H1 (cell line): ENCODE data around the gene SYCE3.

Experiments used
- CBX8 ChIP-seq: fragments of 300-800, 300-1000 bp; sonication (generic); IDR thresholded peaks from 2 replicates; pipeline ENCODE4 v1.7.1; 2016; ENCODE audit warnings: low read depth, low read length, borderline replicate concordance
- CEBPB ChIP-seq: IDR thresholded peaks from 2 replicates; pipeline ENCODE4 v1.6.1; 2012; ENCODE audit warnings: low read depth, low read length
- CREB1 ChIP-seq: IDR thresholded peaks from 2 replicates; pipeline ENCODE4 v1.6.1; 2012; ENCODE audit warnings: inconsistent platforms
- CTBP2 ChIP-seq: IDR thresholded peaks from 2 replicates; pipeline ENCODE4 v1.7.0; 2011; ENCODE audit warnings: borderline replicate concordance, mild to moderate bottlenecking, moderate library complexity, mixed read lengths, low read length; ENCODE audit not compliant: insufficient read depth, insufficient read length
- CTCF ChIP-seq, 3 experiments: IDR thresholded peaks; 1 replicate in 2 of 3; 2 replicates in 1 of 3; pipeline versions ENCODE4 v1.5.1 to v1.6.1; 2011; ENCODE audit warnings: low read length in 3 of 3, mild to moderate bottlenecking in 3 of 3, inconsistent platforms in 2 of 3, low read depth in 1 of 3, moderate library complexity in 1 of 3; ENCODE audit not compliant: insufficient read depth in 1 of 3; ENCODE audit errors: control extremely low read depth in 1 of 3
- EP300 ChIP-seq, 2 experiments: IDR thresholded peaks; 1 replicate in 1 of 2; 2 replicates in 1 of 2; pipeline ENCODE4 v1.6.1; 2011 to 2012; ENCODE audit warnings: low read depth in 2 of 2, low read length in 2 of 2, mild to moderate bottlenecking in 2 of 2, borderline replicate concordance in 1 of 2, inconsistent platforms in 1 of 2, moderate library complexity in 1 of 2
- EZH2 ChIP-seq: fragments of 200-600 bp; sonication (generic); IDR thresholded peaks from 2 replicates; pipeline ENCODE4 v1.7.1; 2012; ENCODE audit warnings: low read depth, mild to moderate bottlenecking, moderate library complexity, low read length, inconsistent platforms; ENCODE audit not compliant: severe bottlenecking
- MAX ChIP-seq: IDR thresholded peaks from 2 replicates; pipeline ENCODE4 v1.6.1; 2012; ENCODE audit warnings: inconsistent platforms
- POLR2A ChIP-seq, 2 experiments: IDR thresholded peaks; 1 replicate in 1 of 2; 2 replicates in 1 of 2; pipeline ENCODE4 v1.6.1; 2011; ENCODE audit warnings: low read depth in 2 of 2, low read length in 2 of 2, mild to moderate bottlenecking in 2 of 2; ENCODE audit errors: control extremely low read depth in 1 of 2
- POLR2AphosphoS5 ChIP-seq: IDR thresholded peaks from 2 replicates; pipeline ENCODE4 v1.6.1; 2011; ENCODE audit warnings: low read depth, low read length
- SAP30 ChIP-seq: fragments of 300-600 bp; sonication (generic); IDR thresholded peaks from 2 replicates; pipeline ENCODE4 v1.7.1; 2012; ENCODE audit warnings: low read length, moderate library complexity, mild to moderate bottlenecking, inconsistent platforms; ENCODE audit not compliant: insufficient read depth, insufficient replicate concordance
- SIX5 ChIP-seq: IDR thresholded peaks from 2 replicates; pipeline ENCODE4 v1.6.1; 2011; ENCODE audit warnings: mild to moderate bottlenecking, low read depth, low read length
- TCF12 ChIP-seq: IDR thresholded peaks from 2 replicates; pipeline ENCODE4 v1.6.1; 2011; ENCODE audit warnings: low read depth, mild to moderate bottlenecking, low read length

GRCh38 chr22:50608996-50609395, 46.3 kb upstream of the SYCE3 start:
- TF ChIP-seq CREB1 = no peak
- no peak for TF ChIP-seq CTCF (IDR thresholded peaks at IDR 0.05; ENCODE audit: control extremely low read depth in 1 of 3, insufficient read depth in 1 of 3, low read depth in 1 of 3, low read length in 3 of 3)
- no peak for TF ChIP-seq EZH2
- no peak for TF ChIP-seq CTBP2
- no peak for TF ChIP-seq TCF12
- TF ChIP-seq CEBPB = no peak
- TF ChIP-seq POLR2AphosphoS5 = no peak
- TF ChIP-seq POLR2A (IDR thresholded peaks at IDR 0.05; ENCODE audit: control extremely low read depth in 1 of 2, low read depth in 2 of 2, low read length in 2 of 2) = no peak
- no peak for TF ChIP-seq SIX5
- TF ChIP-seq EP300 (IDR thresholded peaks at IDR 0.05; ENCODE audit: borderline replicate concordance in 1 of 2, low read depth in 2 of 2, low read length in 2 of 2) = no peak
- TF ChIP-seq SAP30 = no peak
- TF ChIP-seq CBX8 = no peak
- TF ChIP-seq MAX = no peak
